ENCODE results near the gene ARAP3. TPM values are rescaled to one million over a fixed set of nuclear protein-coding genes. Genes with fewer than 3 reads are reported as not detected.
"Not testable (repeated sequence)": the region's sequence is repeated elsewhere in the genome, so short reads cannot be mapped to it uniquely, and the experiment has no call there.

The ARAP3 gene
- polyA plus RNA-seq, 5 donors, result 35.3 to 50.1 (median 42.3) TPM

DNA sequence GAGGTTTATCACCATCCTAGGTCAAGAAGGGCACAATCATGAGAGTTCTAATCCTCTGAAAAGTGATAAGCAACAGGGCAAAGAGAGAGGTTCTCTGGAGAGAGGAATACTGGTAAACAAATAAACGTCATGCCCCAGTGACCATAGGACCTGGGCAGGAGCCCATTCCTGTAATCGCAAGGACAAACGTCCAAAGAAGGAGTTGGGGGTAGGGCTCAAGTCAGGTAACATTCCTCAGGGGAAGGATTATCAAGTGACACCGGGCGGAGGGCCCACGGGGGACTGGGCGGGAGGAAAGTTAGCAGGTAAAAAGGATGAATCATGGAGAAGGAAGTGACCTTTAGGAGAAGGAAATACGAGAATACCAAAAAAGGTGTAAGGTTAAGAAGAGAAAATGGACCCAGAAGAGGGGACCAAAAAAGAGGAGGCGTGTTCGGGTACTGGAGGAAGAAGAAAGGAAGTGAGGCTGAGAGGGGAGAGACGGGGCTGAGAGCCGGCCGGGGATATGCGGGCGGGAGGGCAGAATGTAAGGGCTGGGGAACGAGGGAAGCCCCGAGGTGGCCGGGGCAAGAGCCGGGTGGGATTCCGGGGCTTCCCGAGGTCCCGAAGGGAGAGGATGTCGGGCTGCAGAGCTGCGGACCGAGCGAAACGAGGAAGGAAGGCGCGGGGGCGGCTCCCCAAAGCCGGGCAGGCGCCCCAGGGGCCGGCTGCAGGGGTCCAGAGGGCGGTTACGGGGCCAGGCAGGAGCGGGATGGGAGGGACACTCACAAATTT, 63.8 kb downstream of the ARAP3 start:
- peak; percentile 36 to 47 for DNase-seq

DNA sequence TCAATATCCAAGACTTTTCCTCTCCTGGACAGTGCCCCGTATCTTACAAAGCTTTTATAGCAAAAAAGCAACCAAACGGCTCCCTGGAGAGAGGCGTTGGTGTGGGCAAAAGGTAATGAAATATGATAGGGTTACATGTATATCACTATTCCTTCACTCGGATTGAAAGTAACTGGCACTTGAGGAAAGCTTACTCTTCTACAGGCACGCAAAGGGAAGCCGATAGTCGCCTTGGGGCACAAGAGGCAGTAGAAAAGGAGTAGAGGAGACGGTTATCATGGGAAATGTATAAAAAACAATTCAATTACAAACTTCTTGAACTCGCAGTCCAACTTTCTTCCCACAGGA, 64.4 kb downstream of the ARAP3 start:
- DNase-seq, result no peak

DNA sequence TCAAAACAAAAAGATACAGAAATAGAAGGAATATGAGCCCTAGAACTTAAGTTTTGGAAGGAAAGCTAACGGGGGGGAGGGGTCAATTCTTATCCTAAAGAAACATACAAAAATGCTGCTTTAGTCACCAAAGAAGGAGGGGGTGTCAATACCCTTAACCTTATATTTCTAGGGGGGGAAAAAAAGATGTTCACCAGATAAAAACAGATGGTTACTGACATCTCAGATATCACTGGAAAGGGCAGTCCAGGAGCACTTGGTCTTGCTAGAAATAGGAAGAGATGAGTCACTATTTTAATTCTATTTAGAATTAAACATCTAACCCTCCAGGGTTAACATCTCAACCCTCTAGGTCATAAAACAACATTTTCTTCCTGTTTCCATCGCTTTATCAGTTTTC, 64.9 kb downstream of the ARAP3 start:
- DNase-seq, result no peak

DNA sequence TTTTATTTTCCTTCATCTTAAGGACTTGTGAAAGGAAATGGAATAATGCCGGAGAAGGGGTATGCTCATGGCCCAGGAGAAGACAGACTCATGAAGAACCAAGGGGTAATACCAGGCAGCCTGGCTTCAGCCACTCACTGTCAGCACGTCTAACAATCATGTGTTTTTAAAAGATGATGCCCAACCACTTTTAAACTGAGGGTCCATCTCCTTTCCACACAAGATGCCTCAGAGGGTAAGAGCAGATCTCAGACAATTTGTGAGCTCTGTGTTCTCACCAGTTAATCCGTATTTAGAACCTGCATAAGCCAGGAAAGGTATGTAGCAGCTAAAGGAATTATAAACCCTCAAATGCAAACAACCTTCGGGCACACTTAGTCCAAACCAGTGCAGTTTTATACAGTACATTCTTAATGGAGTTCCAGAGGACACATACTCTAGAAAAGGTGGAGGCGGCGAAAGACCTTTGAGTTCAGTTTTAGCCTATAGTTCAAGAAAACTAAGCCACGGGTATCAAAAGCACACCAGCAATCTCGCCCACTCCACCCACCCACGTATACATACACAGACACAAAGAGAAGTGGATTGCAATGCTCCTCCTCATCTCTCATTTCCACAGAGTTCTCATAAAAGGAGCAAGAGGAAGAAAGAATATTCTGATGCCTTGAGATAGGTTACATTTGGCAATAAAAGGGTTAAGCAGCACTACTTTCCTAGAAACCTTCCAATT, 65.9 kb downstream of the ARAP3 start:
- no peak for DNase-seq

DNA sequence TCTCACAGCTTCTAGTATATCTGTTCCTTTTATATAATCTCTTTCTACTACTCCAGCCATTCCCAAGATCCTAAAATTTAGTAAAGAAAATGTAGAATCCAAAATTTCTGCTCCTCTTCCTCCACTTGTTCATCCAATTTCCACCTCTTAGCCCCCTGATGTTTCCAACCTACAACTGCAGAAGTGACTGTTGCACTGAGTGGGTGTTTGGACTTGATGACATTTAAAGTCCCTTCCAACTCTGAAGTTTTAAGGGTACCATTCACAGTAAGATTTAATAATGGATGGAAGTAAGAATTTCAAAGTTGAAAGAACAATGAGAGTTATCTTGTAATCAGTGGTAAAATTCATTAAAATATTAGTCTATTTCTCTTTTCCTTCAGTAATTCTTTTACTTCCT, 68.7 kb downstream of the ARAP3 start:
- DNase-seq, result no peak

DNA sequence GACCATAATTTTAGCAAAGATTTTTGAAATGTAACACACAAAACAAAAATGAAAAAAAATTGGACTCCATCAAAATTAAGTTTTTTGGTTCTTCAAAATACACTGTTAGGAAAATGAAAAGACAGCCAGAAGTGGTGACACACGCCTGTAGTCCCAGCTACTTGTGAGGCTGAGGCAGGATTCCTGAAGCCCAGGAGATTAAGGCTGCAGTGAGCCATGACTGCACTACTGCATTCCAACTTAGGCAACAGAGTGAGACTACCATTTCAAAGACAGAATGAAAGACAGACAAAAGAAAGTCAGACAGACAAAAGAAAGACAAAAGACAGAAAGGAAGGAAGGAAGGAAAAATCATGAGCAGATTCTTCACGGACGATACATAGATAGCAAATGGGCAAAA, 70.7 kb downstream of the ARAP3 start:
- DNase-seq, result no peak

DNA sequence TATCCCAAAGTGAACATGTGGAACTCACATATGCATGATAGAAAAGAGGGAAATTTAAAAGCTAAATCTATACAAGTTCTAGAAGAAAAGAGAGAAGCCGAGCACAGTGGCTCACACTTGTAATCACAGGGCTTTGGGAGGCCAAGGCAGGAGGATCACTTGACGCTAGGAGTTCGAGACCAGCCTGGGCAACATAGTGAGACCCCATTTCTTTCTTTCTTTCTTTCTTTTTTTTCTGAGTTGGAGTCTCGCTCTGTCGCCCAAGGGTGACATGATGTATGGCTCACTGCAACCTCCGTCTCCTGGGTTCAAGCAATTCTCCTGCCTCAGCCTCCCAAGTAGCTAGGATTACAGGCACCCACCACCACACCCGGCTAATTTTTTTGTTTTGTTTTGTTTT, 72.1 kb downstream of the ARAP3 start:
- DNase-seq, result not testable (repeated sequence)

DNA sequence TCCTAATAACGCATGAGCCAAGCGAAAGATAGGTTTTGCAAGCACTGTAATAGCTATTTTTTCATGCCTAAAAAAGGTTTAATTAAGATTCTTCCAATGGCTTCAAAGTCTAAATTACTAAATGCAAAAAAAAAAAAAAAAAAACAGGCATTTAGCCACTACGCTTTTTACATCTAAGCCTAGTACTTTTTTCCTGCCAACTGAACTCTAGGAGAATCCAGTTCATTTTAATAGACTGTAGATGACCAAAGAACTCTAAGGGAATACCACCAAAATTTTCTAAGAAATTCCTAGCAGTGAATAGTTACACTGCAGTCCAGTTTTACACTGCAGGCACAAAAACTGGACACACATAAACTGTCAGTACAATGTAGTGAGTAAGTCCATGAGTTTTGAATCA, 73.0 kb downstream of the ARAP3 start:
- no peak for DNase-seq

DNA sequence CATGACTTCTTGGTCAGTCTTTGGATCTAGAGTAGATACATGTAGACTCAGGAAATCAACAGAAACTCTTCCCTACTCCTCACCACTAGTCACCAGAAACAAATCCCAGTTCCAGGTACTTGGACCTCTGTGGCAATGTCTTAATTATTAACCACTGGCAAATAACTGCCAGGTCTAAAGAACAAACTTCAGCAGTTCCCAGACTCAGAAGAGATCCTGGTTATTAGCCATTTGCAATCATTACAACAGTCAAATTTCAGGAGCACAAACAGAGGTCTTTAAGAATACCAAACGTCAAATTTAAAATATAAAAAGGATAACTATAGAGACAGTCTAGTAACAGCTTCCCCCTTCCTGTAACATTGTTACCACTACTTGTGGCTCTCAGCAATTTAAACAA, 73.5 kb downstream of the ARAP3 start:
- no peak for DNase-seq

DNA sequence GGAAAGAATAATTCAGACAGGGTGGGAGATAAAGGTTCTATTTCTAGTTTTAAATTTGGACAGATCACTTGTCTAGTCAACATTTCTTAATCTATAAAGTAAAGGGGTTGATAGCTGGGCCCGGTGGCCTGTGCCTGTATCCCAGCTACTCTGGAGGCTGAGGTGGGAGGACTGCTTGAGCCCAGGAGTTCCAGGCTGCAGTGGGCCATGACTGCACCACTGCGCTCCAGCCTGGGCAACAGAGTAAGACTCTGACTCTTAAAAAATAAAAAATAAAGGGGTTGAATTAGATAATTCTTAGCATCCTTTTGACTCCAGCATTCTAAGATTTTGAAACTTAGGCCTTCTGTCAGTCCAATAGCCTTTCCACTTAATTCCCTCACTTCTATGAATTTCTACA, 74.0 kb downstream of the ARAP3 start:
- no peak for DNase-seq

DNA sequence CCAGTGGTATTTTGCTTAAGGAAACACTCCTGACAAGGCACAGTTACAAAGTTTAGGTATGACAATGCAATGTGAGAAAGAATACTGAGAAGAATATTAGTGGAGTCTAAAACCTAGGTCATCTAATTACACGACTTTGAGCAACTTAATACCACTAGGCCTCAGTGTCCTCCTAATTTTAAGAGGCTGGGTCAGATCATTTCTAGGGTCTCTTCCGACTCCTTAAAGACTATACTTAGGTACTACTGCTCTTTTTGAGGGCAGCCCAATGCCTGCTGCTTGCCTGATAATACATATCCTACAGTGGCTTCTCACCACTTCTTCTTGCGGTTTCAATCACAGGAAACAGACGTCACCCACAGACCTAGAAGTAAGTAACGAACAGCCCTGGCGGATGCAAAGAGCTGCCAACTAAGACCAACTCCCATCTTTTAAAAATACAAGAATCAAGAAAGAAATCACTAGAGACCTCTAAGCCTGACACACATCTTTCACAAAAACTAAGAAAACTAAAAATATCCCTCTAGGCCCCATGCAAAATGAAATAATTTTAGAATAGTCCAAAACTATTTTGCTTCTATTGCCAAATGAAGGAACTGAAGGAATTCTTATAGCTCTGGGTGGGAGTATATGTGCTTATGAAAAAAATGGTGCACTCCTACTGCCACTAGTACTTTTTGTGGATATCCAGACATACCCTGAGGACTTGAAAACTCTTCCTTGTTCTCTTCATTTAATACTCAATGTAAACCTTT, 76.3 kb downstream of the ARAP3 start:
- DNase-seq, result no peak

DNA sequence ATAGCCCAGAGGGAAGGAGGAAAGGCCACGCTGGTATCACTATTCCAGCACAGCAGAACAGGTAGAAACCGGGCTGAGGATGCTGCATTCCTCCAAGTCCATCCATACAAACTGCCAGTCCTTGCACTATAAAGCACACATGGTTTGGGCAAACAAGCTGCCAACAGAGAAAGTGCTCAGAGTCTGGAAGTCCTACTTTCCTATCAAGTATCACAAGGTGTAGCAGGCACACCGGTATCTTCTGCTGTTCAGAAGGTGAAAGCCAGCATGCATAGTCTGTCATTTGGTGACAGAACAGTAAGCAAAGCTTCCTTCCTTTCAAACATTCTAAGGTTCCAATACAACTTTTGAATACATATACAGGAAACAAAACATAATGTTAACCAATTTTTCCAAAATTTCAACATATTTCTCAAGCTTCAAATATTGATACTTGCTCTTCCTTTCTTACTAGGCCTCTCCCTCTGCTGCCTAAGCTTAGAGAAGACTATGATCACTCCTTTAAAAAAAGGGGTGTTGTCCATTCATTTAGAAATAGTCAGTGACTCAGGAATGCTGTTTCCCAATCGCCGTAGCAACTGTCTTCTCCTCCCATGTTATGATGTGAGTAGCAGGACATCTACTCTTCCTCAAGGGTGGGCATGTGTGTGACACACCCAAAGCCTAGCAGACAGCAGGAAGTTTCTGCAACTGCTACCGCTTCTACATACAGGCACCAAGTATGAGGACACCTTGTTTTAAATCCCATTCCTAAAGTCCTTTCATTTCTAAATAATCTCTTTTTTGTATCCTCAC, 77.9 kb downstream of the ARAP3 start:
- peak in 1 of 2 donors; percentile 29 for DNase-seq

Other genes with a start within 250 kb of the ARAP3 start
- gene PCDHGC3, start 206.3 kb downstream of the ARAP3 start, polyA plus RNA-seq (ENCODE audit: insufficient read depth in 1 of 5, insufficient read length in 5 of 5, low replicate concordance in 1 of 5), result 100 to 1,000 TPM; 102 to 151 (median 113) TPM
- 1 to 10 TPM; 1.5 to 2.7 (median 1.7) TPM for gene PCDHGC4, start 197.2 kb downstream of the ARAP3 start, polyA plus RNA-seq (ENCODE audit: insufficient read depth in 1 of 5, insufficient read length in 5 of 5, low replicate concordance in 1 of 5)
- 1 to 10 TPM in 2 of 5 donors, under 1 TPM in 3; 0.76 to 1.2 (median 0.85) TPM for gene PCDHGC5, start 193.1 kb downstream of the ARAP3 start, polyA plus RNA-seq (ENCODE audit: insufficient read depth in 1 of 5, insufficient read length in 5 of 5, low replicate concordance in 1 of 5)
- gene DIAPH1, start 63.2 kb downstream of the ARAP3 start, polyA plus RNA-seq (ENCODE audit: insufficient read depth in 1 of 5, insufficient read length in 5 of 5, low replicate concordance in 1 of 5), result 10 to 100 TPM; 43.3 to 54.3 (median 47.7) TPM
- 100 to 1,000 TPM in 4 of 5 donors, 10 to 100 TPM in 1; 95.5 to 120 (median 106) TPM for gene HDAC3, start 45.4 kb downstream of the ARAP3 start, polyA plus RNA-seq (ENCODE audit: insufficient read depth in 1 of 5, insufficient read length in 5 of 5, low replicate concordance in 1 of 5)
- gene RELL2, start 45.2 kb downstream of the ARAP3 start, polyA plus RNA-seq (ENCODE audit: insufficient read depth in 1 of 5, insufficient read length in 5 of 5, low replicate concordance in 1 of 5), result under 1 TPM; 0.16 to 0.58 (median 0.37) TPM
- 10 to 100 TPM; 18.7 to 26.5 (median 19.1) TPM for gene FCHSD1, start 30.8 kb downstream of the ARAP3 start, polyA plus RNA-seq (ENCODE audit: insufficient read depth in 1 of 5, insufficient read length in 5 of 5, low replicate concordance in 1 of 5)
- gene PCDH1, start 196.2 kb upstream of the ARAP3 start, polyA plus RNA-seq (ENCODE audit: insufficient read depth in 1 of 5, insufficient read length in 5 of 5, low replicate concordance in 1 of 5), result 10 to 100 TPM; 22.2 to 32.4 (median 24.8) TPM
- gene DELE1, start 241.6 kb upstream of the ARAP3 start, polyA plus RNA-seq (ENCODE audit: insufficient read depth in 1 of 5, insufficient read length in 5 of 5, low replicate concordance in 1 of 5), result 100 to 1,000 TPM; 142 to 165 (median 146) TPM